AG09319 (cell line): ENCODE measurements around the gene SMS.
A peak's percentile ranks its signal among the peaks of the same experiment; 100 is the strongest.

ENCODE experiments used
- DNase-seq: peaks from one replicate; pipeline ENCODE4 v3.0.0-alpha.2; 2010; ENCODE audit warnings: low read depth; ENCODE audit errors: extremely low read depth
- CTCF ChIP-seq: IDR thresholded peaks from 2 replicates; pipeline ENCODE4 v1.5.1; 2011; ENCODE audit warnings: low read depth, mild to moderate bottlenecking, inconsistent platforms, low read length, moderate library complexity

Gene SMS

GRCh38 chrX:21926116-21926515 is 14.4 kb upstream of the SMS start:
- DNase-seq: no peak
- TF ChIP-seq CTCF: no peak

- DNase-seq: peak; percentile 83
- TF ChIP-seq CTCF: no peak
These were observed 13.8 kb upstream of the SMS start for GRCh38 chrX:21926527-21927278.

- TF ChIP-seq CTCF: no peak
- no peak for DNase-seq
These were observed 11.3 kb upstream of the SMS start for GRCh38 chrX:21929209-21929608.

GRCh38 chrX:21930986-21931385 is 9.5 kb upstream of the SMS start:
- DNase-seq: no peak
- no peak for TF ChIP-seq CTCF

GRCh38 chrX:21932292-21933002 is 8.1 kb upstream of the SMS start:
- TF ChIP-seq CTCF: no peak
- peak; percentile 57 for DNase-seq

- TF ChIP-seq CTCF: no peak
These were observed 7.4 kb upstream of the SMS start for GRCh38 chrX:21933077-21933476.

GRCh38 chrX:21934414-21934813 is 6.1 kb upstream of the SMS start:
- TF ChIP-seq CTCF: no peak
- no peak for DNase-seq

More at GRCh38 chrX:21933077-21933476, 7.4 kb upstream of the SMS start:
- no peak for DNase-seq
